Testis (tissue), 2 donors: ENCODE measurements around the gene ECI1.
"Not testable (repeated sequence)": the region's sequence is repeated elsewhere in the genome, so short reads cannot be mapped to it uniquely, and the experiment has no call there.

Experiments used
- CTCF ChIP-seq, 3 experiments: fragments of 450-650 bp in 2 of 3; fragments of 200-600 bp in 1 of 3; sonication (generic) in 1 of 3; IDR thresholded peaks; one replicate each; pipeline ENCODE4 v1.5.1; 2016 to 2019; ENCODE audit warnings: antibody characterized with exemption in 3 of 3, mild to moderate bottlenecking in 2 of 3, moderate library complexity in 1 of 3
- POLR2A ChIP-seq: fragments of 450-650 bp; IDR thresholded peaks from one replicate; pipeline ENCODE4 v1.6.1; 2017; ENCODE audit warnings: antibody characterized with exemption, mild to moderate bottlenecking, moderate library complexity

GRCh38 chr16:2203119-2203688 lies 48.2 kb downstream of the ECI1 start:
- TF ChIP-seq CTCF (IDR thresholded peaks at IDR 0.05); POLR2A: not testable (repeated sequence)
